Measurements from ENCODE around the gene CDK9. TPM values are rescaled to one million over a fixed set of nuclear protein-coding genes. Genes with fewer than 3 reads are reported as not detected.
"Not testable (repeated sequence)": the region's sequence is repeated elsewhere in the genome, so short reads cannot be mapped to it uniquely, and the experiment has no call there.

The CDK9 gene
- polyA plus RNA-seq, 1 experiment, result 34.4 TPM

DNA sequence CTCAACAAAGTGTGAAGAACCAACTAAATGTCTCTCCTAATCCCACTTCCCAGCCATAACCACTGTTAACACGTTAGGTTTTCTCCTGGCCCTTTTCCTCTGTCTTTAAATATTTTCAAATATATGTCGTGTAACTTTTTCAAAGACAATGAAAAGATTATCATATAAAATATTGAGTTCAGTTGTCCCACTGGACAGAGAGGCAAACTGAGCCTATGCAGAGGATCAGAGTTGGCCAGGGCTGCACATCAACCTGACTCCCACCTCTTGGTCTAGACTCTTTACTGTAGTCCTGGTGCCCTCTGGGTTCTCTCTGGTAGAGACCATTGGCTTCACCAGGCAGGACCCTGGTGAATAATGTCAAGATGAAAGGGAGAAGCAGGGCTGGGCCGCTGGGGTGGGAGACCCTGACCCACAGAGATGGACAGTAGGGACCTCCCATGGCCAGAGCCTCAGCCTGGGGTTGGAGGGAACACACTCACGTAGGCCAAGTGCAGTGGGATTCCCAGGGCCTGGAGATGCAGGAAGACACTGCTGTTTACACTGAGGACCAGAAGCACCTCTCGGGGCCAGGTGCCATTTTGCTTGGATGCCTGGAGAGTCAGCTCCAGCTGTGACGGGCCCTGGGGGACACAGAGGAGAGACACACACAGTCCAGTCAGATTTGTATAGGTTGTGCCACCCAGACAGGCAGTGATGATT is 43.5 kb downstream of the CDK9 start:
- H3K4me3 ChIP-seq (ENCODE audit: low read depth, low read length), result no peak overlapping the region
- no peak for DNase-seq (ENCODE audit: low read depth)
- POLR2A ChIA-PET, result no interaction called here
- no peaks in the 10 kb centered on the region for H3K27me3 ChIP-seq (ENCODE audit: control insufficient read depth, insufficient read depth, low read length)
- TF ChIP-seq, protein P1, sequence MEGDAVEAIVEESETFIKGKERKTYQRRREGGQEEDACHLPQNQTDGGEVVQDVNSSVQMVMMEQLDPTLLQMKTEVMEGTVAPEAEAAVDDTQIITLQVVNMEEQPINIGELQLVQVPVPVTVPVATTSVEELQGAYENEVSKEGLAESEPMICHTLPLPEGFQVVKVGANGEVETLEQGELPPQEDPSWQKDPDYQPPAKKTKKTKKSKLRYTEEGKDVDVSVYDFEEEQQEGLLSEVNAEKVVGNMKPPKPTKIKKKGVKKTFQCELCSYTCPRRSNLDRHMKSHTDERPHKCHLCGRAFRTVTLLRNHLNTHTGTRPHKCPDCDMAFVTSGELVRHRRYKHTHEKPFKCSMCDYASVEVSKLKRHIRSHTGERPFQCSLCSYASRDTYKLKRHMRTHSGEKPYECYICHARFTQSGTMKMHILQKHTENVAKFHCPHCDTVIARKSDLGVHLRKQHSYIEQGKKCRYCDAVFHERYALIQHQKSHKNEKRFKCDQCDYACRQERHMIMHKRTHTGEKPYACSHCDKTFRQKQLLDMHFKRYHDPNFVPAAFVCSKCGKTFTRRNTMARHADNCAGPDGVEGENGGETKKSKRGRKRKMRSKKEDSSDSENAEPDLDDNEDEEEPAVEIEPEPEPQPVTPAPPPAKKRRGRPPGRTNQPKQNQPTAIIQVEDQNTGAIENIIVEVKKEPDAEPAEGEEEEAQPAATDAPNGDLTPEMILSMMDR (IDR thresholded peaks at IDR 0.05; ENCODE audit: insufficient read depth, low read depth, low read length), result no peak
- peaks cover 16% of the 10 kb centered on the region for H3K36me3 ChIP-seq (ENCODE audit: control insufficient read depth, insufficient read depth, low read length)
- CTCF ChIA-PET, result interaction anchor here (0.8 to 1.6 kb wide), 2 partner anchors 10 to 15 kb away, joined by 3 to 5 read pairs; no protein-coding TSS in a partner anchor

DNA sequence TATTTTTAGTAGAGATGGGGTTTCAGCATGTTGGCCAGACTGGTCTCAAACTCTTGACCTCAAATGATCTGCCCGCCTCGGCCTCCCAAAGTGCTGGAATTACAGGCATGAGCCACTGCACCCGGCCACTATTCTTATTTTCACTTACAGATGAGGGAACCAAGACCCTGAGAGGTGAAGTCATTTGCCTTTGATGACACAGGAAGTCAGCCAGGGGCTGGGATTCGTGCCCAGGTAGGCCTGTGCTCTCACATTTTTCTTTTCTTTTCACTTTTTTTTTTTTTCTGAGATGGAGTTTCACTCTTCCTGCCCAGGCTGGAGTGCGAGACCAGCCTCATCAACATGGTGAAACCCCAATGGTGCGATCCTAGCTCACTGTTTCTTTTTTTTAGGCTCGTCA is 46.4 kb downstream of the CDK9 start:
- POLR2A ChIA-PET, result no interaction called here
- Histone ChIP-seq H3K27me3 (ENCODE audit: control insufficient read depth, insufficient read depth, low read length) (no peaks in the 10 kb centered on the region), H3K4me3 (ENCODE audit: low read depth, low read length) (no peak overlapping the region), H3K36me3 (ENCODE audit: control insufficient read depth, insufficient read depth, low read length) (no peaks in the 10 kb centered on the region)
- CTCF ChIA-PET, result interaction anchor here (0.7 kb wide), 1 partner anchor 284 kb away, joined by 3 read pairs; no protein-coding TSS in a partner anchor
- DNase-seq (ENCODE audit: low read depth), result no peak
- TF ChIP-seq, protein P1 (IDR thresholded peaks at IDR 0.05; ENCODE audit: insufficient read depth, low read depth, low read length), result no peak

DNA sequence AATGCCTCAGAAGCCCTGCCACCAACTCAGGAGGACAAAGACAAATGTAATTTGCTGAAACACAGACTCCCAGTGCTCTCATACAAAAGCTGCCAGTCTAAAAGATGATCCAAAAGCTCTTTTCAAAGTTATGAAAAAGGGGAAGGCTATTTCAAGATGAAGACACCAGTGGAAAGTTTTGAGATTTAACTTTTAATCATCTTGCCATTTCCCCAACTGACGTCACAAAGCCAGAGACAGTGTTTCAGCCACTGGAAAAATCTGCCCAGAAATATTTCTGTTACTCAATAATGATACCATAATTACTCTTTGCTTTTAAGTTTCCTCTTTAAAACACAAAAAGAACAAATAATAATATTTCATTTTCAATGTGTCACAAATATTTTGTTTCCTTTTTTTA is 47.7 kb downstream of the CDK9 start:
- Histone ChIP-seq H3K4me3 (ENCODE audit: low read depth, low read length) (no peak overlapping the region), H3K27me3 (ENCODE audit: control insufficient read depth, insufficient read depth, low read length) (no peaks in the 10 kb centered on the region), H3K36me3 (ENCODE audit: control insufficient read depth, insufficient read depth, low read length) (no peaks in the 10 kb centered on the region)
- peak; percentile 20 for DNase-seq (ENCODE audit: low read depth)
- ChIA-PET CTCF (no interaction called here), POLR2A (no interaction called here)
- TF ChIP-seq, protein P1 (IDR thresholded peaks at IDR 0.05; ENCODE audit: insufficient read depth, low read depth, low read length), result no peak

DNA sequence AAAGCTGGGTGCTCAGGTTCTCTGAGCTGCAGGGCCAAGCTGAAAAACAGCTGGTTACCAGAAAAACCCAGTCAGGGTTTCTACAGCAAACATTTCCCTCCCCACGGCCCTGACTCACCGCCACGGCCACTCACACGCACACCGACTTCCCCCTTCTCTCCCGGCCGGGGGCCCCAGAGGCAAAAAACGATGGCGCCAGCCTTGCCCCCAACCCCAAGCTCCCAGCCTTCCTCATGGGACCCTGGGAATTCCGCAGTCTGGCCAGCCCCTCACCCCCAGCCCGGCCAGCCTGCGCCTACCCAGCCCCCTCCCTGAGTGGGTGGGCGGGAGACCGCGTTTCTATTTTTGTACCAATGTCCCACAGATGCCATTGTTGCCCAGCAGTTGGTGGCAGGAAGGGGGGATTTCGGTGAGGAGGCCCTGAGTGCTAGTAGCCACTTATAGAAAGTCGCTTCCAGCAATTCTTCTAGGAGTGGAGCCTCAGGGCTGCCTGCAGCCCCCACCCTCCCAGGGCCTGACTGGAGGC is 50.2 kb downstream of the CDK9 start:
- TF ChIP-seq, protein P1 (IDR thresholded peaks at IDR 0.05; ENCODE audit: insufficient read depth, low read depth, low read length), result no peak
- ChIA-PET POLR2A (no interaction called here), CTCF (interaction anchor here (0.7 to 2.3 kb wide), 6 partner anchors 9 to 101 kb away, joined by 3 to 9 read pairs (median 4); partner anchors contain the start of genes ENG, ST6GALNAC4 and TOR2A)
- no peak for DNase-seq (ENCODE audit: low read depth)
- Histone ChIP-seq H3K36me3 (ENCODE audit: control insufficient read depth, insufficient read depth, low read length) (no peaks in the 10 kb centered on the region), H3K4me3 (ENCODE audit: low read depth, low read length) (no peak overlapping the region), H3K27me3 (ENCODE audit: control insufficient read depth, insufficient read depth, low read length) (no peaks in the 10 kb centered on the region)

DNA sequence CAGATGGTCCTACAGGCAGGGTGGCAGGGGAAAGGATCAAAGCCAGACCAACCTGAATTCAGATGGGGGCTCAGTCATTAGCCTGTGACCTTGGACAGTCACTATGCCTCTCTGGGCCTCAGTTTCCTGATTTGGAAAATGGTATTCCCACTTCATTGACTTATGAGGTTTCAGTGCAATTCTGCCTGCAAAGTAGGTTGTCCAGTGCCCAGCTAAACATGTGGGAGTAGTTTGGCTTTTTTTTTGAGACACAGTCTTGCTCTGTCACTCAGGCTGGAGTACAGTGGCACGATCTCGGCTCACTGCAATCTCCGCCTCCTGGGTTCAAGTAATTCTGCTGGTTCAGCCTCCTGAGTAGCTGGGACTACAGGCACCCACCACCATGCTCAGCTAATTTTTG is 50.7 kb downstream of the CDK9 start:
- H3K36me3 ChIP-seq (ENCODE audit: control insufficient read depth, insufficient read depth, low read length); H3K4me3 ChIP-seq (ENCODE audit: low read depth, low read length); H3K27me3 ChIP-seq (ENCODE audit: control insufficient read depth, insufficient read depth, low read length); DNase-seq (ENCODE audit: low read depth); POLR2A ChIA-PET: not testable (repeated sequence)
- CTCF ChIA-PET, result interaction anchor here (0.7 to 2.3 kb wide), 8 partner anchors 11 to 101 kb away, joined by 3 to 9 read pairs (median 4); partner anchors contain the start of genes CDK9, ENG, ST6GALNAC4 and TOR2A

Measured in BJ (cell line).